Gastroesophageal sphincter (tissue), 4 donors: ENCODE measurements around the gene ZC3H12C. TPM values are rescaled to one million over a fixed set of nuclear protein-coding genes. Genes with fewer than 3 reads are reported as not detected.

ENCODE experiments used
- ATAC-seq: fragments of 150-250 bp; one replicate; pipeline ENCODE4 v1.9.1; 2016; ENCODE audit warnings: mild to moderate bottlenecking, moderate library complexity
- H3K27ac ChIP-seq, 4 donors: fragments of 200-600 bp; sonication (generic) in 3 of 4; 1 replicate in 3 of 4; 2 replicates in 1 of 4; pipeline ENCODE4 v1.5.1; 2016 to 2019
- H3K27me3 ChIP-seq: fragments of 200-600 bp; sonication (generic); one replicate; pipeline ENCODE4 v1.5.1; 2019
- H3K36me3 ChIP-seq, 2 donors: fragments of 200-600 bp; sonication (generic); one replicate each; pipeline ENCODE4 v1.5.1; 2019; ENCODE audit warnings: control low read depth in 1 of 2
- H3K4me1 ChIP-seq, 3 donors: fragments of 200-600 bp; sonication (generic); 1 replicate in 2 of 3; 2 replicates in 1 of 3; pipeline ENCODE4 v1.5.1; 2016 to 2019; ENCODE audit warnings: control low read depth in 2 of 3
- H3K4me3 ChIP-seq, 2 donors: fragments of 200-600 bp; sonication (generic); one replicate each; pipeline ENCODE4 v1.5.1; 2019; ENCODE audit warnings: mild to moderate bottlenecking in 1 of 2, moderate library complexity in 1 of 2
- H3K9me3 ChIP-seq, 3 donors: fragments of 200-600 bp; sonication (generic); one replicate each; pipeline ENCODE4 v1.5.1; 2017 to 2019; ENCODE audit warnings: control low read depth in 2 of 3
- EP300 ChIP-seq: sonication (generic); formaldehyde crosslinking; IDR thresholded peaks from one replicate; pipeline ENCODE4 v1.6.1; 2017; ENCODE audit warnings: antibody characterized with exemption, mild to moderate bottlenecking
- POLR2A ChIP-seq, 2 donors: fragments of 450-650 bp; IDR thresholded peaks; one replicate each; pipeline ENCODE4 v1.6.1; 2017; ENCODE audit warnings: antibody characterized with exemption in 2 of 2, mild to moderate bottlenecking in 2 of 2, moderate library complexity in 1 of 2
- POLR2AphosphoS5 ChIP-seq: sonication (generic); formaldehyde crosslinking; IDR thresholded peaks from one replicate; pipeline ENCODE4 v1.6.1; 2017; ENCODE audit warnings: antibody characterized with exemption
- WGBS, 2 donors: methylation state at CpG; one replicate each; pipeline ENCODE4 v1.1.5; 2018; ENCODE audit warnings: low coverage in 1 of 2; 5-methylcytosine and 5-hydroxymethylcytosine counted together
- total RNA-seq, 4 donors: library from RNA; depleted of rRNA; stranded (reverse); fragments of >200 nt; gene quantifications; one replicate each; pipeline ENCODE4 v1.1.0, GENCODE V29; 2016
- TF ChIP-seq, protein P1 (sequence below), 4 experiments: fragments of 200-600 bp in 2 of 4; fragments of 450-650 bp in 2 of 4; sonication (generic) in 1 of 4; IDR thresholded peaks; one replicate each; pipeline ENCODE4 v1.5.1; 2017 to 2019; ENCODE audit warnings: antibody characterized with exemption in 4 of 4, mild to moderate bottlenecking in 2 of 4, moderate library complexity in 2 of 4

The ZC3H12C gene
- total RNA-seq, 4 donors from 2014 or later: 22.1 to 30.9 (median 26.3) TPM

- H3K36me3 ChIP-seq: no peaks in the 10 kb centered on the region
- H3K4me3 ChIP-seq: no peak overlapping the region
- 87 to 97% methylated on average over 3 to 6 of the region's 7 CpGs for WGBS, 2 donors
- ATAC-seq: no peak
- TF ChIP-seq POLR2AphosphoS5 (no peak), EP300 (no peak), POLR2A (IDR thresholded peaks at IDR 0.05) (no peak)
- TF ChIP-seq, protein P1, sequence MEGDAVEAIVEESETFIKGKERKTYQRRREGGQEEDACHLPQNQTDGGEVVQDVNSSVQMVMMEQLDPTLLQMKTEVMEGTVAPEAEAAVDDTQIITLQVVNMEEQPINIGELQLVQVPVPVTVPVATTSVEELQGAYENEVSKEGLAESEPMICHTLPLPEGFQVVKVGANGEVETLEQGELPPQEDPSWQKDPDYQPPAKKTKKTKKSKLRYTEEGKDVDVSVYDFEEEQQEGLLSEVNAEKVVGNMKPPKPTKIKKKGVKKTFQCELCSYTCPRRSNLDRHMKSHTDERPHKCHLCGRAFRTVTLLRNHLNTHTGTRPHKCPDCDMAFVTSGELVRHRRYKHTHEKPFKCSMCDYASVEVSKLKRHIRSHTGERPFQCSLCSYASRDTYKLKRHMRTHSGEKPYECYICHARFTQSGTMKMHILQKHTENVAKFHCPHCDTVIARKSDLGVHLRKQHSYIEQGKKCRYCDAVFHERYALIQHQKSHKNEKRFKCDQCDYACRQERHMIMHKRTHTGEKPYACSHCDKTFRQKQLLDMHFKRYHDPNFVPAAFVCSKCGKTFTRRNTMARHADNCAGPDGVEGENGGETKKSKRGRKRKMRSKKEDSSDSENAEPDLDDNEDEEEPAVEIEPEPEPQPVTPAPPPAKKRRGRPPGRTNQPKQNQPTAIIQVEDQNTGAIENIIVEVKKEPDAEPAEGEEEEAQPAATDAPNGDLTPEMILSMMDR (IDR thresholded peaks at IDR 0.05): no peak
- H3K27ac ChIP-seq: no peak overlapping the region
- no peaks in the 10 kb centered on the region for H3K9me3 ChIP-seq
- no peaks in the 10 kb centered on the region for H3K4me1 ChIP-seq
- no peaks in the 10 kb centered on the region for H3K27me3 ChIP-seq
Observed at GRCh38 chr11:110184456-110184855, 91.3 kb downstream of the ZC3H12C start.

- Histone ChIP-seq H3K4me1 (no peaks in the 10 kb centered on the region), H3K4me3 (no peak overlapping the region), H3K27ac (no peak overlapping the region), H3K27me3 (no peaks in the 10 kb centered on the region), H3K36me3 (no peaks in the 10 kb centered on the region), H3K9me3 (no peaks in the 10 kb centered on the region)
- no peak for ATAC-seq
- TF ChIP-seq POLR2AphosphoS5 (peak; percentile 19), EP300 (no peak), POLR2A (IDR thresholded peaks at IDR 0.05) (no peak)
- TF ChIP-seq, protein P1 (IDR thresholded peaks at IDR 0.05): no peak
- 12 to 73% methylated on average over 2 of the region's 3 CpGs for WGBS, 2 donors
Observed at GRCh38 chr11:110185121-110185591, 92.0 kb downstream of the ZC3H12C start.

DNA sequence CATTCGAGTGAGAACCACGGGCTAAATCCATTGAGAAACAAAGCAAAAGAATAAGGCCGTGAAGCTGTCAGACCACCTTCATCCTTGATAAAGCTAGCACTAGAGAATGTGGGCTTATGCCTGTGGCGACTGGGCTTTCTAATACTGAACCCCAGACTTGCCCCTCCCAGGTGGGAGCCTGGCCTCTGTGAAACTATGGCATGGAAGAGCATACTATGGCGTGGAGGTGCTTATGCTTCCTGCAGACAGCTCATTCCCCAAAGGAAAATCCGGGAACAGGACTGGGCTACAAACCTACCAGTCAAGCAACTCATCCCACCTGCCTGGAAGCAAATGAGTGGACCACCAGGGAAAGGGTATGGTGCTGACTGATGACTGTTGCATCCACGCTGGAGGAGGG, 92.4 kb downstream of the ZC3H12C start:
- no peak overlapping the region for H3K4me3 ChIP-seq
- TF ChIP-seq POLR2A (IDR thresholded peaks at IDR 0.05) (no peak), POLR2AphosphoS5 (no peak), EP300 (no peak)
- TF ChIP-seq, protein P1 (IDR thresholded peaks at IDR 0.05): no peak
- H3K9me3 ChIP-seq: no peaks in the 10 kb centered on the region
- H3K36me3 ChIP-seq: no peaks in the 10 kb centered on the region
- 93 to 100% methylated on average over 3 of the region's 7 CpGs for WGBS, 2 donors
- no peak for ATAC-seq
- H3K27me3 ChIP-seq: no peaks in the 10 kb centered on the region
- no peak overlapping the region for H3K27ac ChIP-seq
- H3K4me1 ChIP-seq: no peaks in the 10 kb centered on the region

DNA sequence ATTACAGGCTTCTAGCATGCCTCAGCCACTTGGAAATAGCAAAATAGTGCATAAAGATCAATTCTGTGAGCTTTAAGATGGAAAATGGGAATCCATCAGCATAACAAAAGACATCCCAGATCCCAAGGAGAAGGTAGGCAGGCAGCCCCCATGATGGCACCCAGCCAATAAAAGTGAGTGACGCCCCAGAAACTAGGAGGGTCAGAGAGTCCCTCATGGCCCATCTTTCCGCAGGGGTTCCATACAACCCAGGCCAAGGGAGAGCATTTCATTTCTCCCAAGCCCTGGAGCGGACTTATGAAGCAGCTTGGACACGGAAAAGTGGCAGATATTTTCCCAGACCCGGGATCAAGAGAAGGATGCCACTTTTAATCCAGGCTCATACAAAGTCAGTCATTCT, 93.3 kb downstream of the ZC3H12C start:
- Histone ChIP-seq H3K27ac (no peak overlapping the region), H3K4me1 (no peaks in the 10 kb centered on the region), H3K36me3 (no peaks in the 10 kb centered on the region), H3K4me3 (no peak overlapping the region), H3K9me3 (no peaks in the 10 kb centered on the region), H3K27me3 (no peaks in the 10 kb centered on the region)
- TF ChIP-seq, protein P1 (IDR thresholded peaks at IDR 0.05): no peak
- TF ChIP-seq POLR2AphosphoS5 (no peak), EP300 (no peak), POLR2A (IDR thresholded peaks at IDR 0.05) (no peak)
- no peak for ATAC-seq
- WGBS, 2 donors: 94% methylated on average over 3 of the region's 5 CpGs; no CpG with 5 or more reads in 1 of the 2 donors

GRCh38 chr11:110186867-110187266, 93.7 kb downstream of the ZC3H12C start:
- ATAC-seq: no peak

More at GRCh38 chr11:110186867-110187266, 93.7 kb downstream of the ZC3H12C start:
- 90% methylated on average over 2 of the region's 4 CpGs; no CpG with 5 or more reads in 1 of the 2 donors for WGBS, 2 donors
- TF ChIP-seq POLR2AphosphoS5 (no peak), EP300 (no peak), POLR2A (IDR thresholded peaks at IDR 0.05) (no peak)
- TF ChIP-seq, protein P1 (IDR thresholded peaks at IDR 0.05): no peak
- no peaks in the 10 kb centered on the region for H3K36me3 ChIP-seq
- no peak overlapping the region for H3K4me3 ChIP-seq
- H3K4me1 ChIP-seq: no peaks in the 10 kb centered on the region
- H3K27ac ChIP-seq: no peak overlapping the region
- no peaks in the 10 kb centered on the region for H3K9me3 ChIP-seq
- H3K27me3 ChIP-seq: no peaks in the 10 kb centered on the region
